ENCODE measurements around the gene KANK2. TPM values are rescaled to one million over a fixed set of nuclear protein-coding genes. Genes with fewer than 3 reads are reported as not detected.

KANK2 gene
- total RNA-seq, 2 donors from 2014 or later, result 74.2 to 87.7 TPM

GRCh38 chr19:11230621-11231386 lies 33.5 kb upstream of the KANK2 start:
- no peaks in the 10 kb centered on the region for H3K9me3 ChIP-seq (ENCODE audit: control insufficient read depth, low read length)
- H3K36me3 ChIP-seq (ENCODE audit: control insufficient read depth, insufficient read depth, low read length), result peaks cover 33% of the 10 kb centered on the region
- peaks cover 56% of the 10 kb centered on the region for H3K36me3 Mint-ChIP-seq (ENCODE audit: low read depth)
- H3K4me1 ChIP-seq (ENCODE audit: control insufficient read depth, insufficient read depth, low read length), result no peaks in the 10 kb centered on the region
- H3K4me3 Mint-ChIP-seq, result no peak overlapping the region
- H3K9me3 Mint-ChIP-seq, result no peaks in the 10 kb centered on the region
- H3K27ac Mint-ChIP-seq, result no peak overlapping the region
- H3K27ac ChIP-seq (ENCODE audit: low read depth, low read length), result no peak overlapping the region
- H3K27me3 ChIP-seq (ENCODE audit: control insufficient read depth, insufficient read depth, low read length, poor library complexity, severe bottlenecking), result no peaks in the 10 kb centered on the region
- H3K4me1 Mint-ChIP-seq, result no peaks in the 10 kb centered on the region
- no peaks in the 10 kb centered on the region for H3K27me3 Mint-ChIP-seq (ENCODE audit: insufficient read depth)
- no peak for DNase-seq
- WGBS, 2 experiments (ENCODE audit: insufficient coverage in 1 of 2, insufficient read length in 1 of 2), result 92 to 96% methylated on average over 7 of the region's 7 CpGs
- no peak overlapping the region for H3K9ac ChIP-seq (ENCODE audit: extremely low read depth, low read length, poor library complexity, severe bottlenecking)
- H3K4me3 ChIP-seq (ENCODE audit: low read length), result no peak overlapping the region
- TF ChIP-seq, protein P1, sequence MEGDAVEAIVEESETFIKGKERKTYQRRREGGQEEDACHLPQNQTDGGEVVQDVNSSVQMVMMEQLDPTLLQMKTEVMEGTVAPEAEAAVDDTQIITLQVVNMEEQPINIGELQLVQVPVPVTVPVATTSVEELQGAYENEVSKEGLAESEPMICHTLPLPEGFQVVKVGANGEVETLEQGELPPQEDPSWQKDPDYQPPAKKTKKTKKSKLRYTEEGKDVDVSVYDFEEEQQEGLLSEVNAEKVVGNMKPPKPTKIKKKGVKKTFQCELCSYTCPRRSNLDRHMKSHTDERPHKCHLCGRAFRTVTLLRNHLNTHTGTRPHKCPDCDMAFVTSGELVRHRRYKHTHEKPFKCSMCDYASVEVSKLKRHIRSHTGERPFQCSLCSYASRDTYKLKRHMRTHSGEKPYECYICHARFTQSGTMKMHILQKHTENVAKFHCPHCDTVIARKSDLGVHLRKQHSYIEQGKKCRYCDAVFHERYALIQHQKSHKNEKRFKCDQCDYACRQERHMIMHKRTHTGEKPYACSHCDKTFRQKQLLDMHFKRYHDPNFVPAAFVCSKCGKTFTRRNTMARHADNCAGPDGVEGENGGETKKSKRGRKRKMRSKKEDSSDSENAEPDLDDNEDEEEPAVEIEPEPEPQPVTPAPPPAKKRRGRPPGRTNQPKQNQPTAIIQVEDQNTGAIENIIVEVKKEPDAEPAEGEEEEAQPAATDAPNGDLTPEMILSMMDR (conservative IDR thresholded peaks at IDR 0.05), result no peak

DNA sequence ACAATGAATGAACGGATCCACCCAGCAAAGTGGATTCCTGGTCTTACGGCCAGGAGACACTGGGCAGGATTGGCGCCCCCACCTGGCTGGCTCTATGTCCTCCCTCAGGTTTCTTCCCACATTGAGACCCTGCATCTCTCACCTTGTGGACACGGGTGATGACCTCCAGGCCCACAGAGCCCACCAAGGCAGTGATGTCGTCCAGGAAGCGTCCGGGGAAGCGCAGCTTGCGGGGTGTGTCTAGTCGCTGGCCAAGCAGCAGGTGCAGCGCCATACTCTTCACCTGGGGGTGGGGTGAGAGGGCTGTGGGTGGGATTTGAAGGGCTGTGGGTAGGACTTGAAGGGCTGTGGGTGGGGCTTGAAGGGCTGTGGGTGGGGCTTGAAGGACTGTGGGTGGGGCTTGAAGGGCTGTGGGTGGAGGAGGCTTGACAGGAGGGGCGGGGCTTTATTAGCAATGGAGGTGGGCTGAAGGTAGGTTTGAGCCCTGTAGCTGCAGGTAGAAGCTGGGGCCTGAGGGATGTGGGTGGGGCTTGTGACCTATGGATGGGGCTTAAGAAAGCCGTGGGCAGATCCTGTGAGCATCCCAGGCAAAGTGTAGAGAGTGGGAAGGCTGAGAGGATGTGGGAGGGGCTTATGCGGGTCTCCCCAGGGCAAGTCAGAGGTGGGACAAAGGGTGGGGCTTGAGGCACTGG lies 30.0 kb upstream of the KANK2 start:
- Mint-ChIP-seq H3K36me3 (ENCODE audit: low read depth) (peaks cover 48% of the 10 kb centered on the region), H3K4me1 (no peaks in the 10 kb centered on the region), H3K27ac (no peak overlapping the region), H3K4me3 (no peak overlapping the region), H3K27me3 (ENCODE audit: insufficient read depth) (no peaks in the 10 kb centered on the region), H3K9me3 (no peaks in the 10 kb centered on the region)
- DNase-seq, result peak; percentile 96
- TF ChIP-seq, protein P1 (conservative IDR thresholded peaks at IDR 0.05), result peak; percentile 68
- H3K9ac ChIP-seq (ENCODE audit: extremely low read depth, low read length, poor library complexity, severe bottlenecking), result no peak overlapping the region
- no peaks in the 10 kb centered on the region for H3K27me3 ChIP-seq (ENCODE audit: control insufficient read depth, insufficient read depth, low read length, poor library complexity, severe bottlenecking)
- no peak overlapping the region for H3K4me3 ChIP-seq (ENCODE audit: low read length)
- peaks cover 19% of the 10 kb centered on the region for H3K36me3 ChIP-seq (ENCODE audit: control insufficient read depth, insufficient read depth, low read length)
- no peak overlapping the region for H3K27ac ChIP-seq (ENCODE audit: low read depth, low read length)
- no peaks in the 10 kb centered on the region for H3K4me1 ChIP-seq (ENCODE audit: control insufficient read depth, insufficient read depth, low read length)
- WGBS, 2 experiments (ENCODE audit: insufficient coverage in 1 of 2, insufficient read length in 1 of 2), result 88 to 89% methylated on average over 9 to 14 of the region's 14 CpGs
- H3K9me3 ChIP-seq (ENCODE audit: control insufficient read depth, low read length), result no peaks in the 10 kb centered on the region

DNA sequence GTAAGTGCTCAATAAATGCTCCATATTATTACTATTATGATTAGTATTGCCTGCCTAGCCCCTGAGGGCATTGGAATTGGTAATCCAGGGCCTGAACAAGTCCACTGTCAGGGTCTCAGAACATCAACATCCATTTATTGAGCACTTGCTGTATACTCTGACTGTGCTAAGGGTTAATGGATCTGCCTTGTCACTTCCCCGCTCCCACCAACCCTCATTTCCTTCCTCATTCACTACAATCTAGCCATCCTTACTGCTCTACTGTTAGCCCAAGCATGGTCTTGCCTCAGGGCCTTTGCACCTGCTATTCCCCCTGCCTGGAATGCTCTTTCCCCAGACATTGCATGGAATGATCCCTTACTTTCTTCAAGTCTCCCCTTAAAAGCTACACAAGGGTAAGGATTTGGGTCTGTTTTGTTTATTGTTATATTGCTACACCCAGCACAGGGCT lies 29.4 kb upstream of the KANK2 start:
- Histone ChIP-seq H3K9me3 (ENCODE audit: control insufficient read depth, low read length) (peaks cover under 1% of the 10 kb centered on the region), H3K36me3 (ENCODE audit: control insufficient read depth, insufficient read depth, low read length) (peaks cover 21% of the 10 kb centered on the region), H3K4me3 (ENCODE audit: low read length) (no peak overlapping the region), H3K27me3 (ENCODE audit: control insufficient read depth, insufficient read depth, low read length, poor library complexity, severe bottlenecking) (no peaks in the 10 kb centered on the region), H3K9ac (ENCODE audit: extremely low read depth, low read length, poor library complexity, severe bottlenecking) (no peak overlapping the region), H3K27ac (ENCODE audit: low read depth, low read length) (no peak overlapping the region), H3K4me1 (ENCODE audit: control insufficient read depth, insufficient read depth, low read length) (no peaks in the 10 kb centered on the region)
- H3K9me3 Mint-ChIP-seq, result peaks cover under 1% of the 10 kb centered on the region
- 96 to 100% methylated on average over 1 of the region's 1 CpG for WGBS, 2 experiments (ENCODE audit: insufficient coverage in 1 of 2, insufficient read length in 1 of 2)
- TF ChIP-seq, protein P1 (conservative IDR thresholded peaks at IDR 0.05), result no peak
- H3K27me3 Mint-ChIP-seq (ENCODE audit: insufficient read depth), result no peaks in the 10 kb centered on the region
- no peaks in the 10 kb centered on the region for H3K4me1 Mint-ChIP-seq
- DNase-seq, result no peak
- no peak overlapping the region for H3K4me3 Mint-ChIP-seq
- no peak overlapping the region for H3K27ac Mint-ChIP-seq
- H3K36me3 Mint-ChIP-seq (ENCODE audit: low read depth), result peaks cover 50% of the 10 kb centered on the region
